Thyroid gland (tissue), 4 donors: Measurements from ENCODE around the gene HMX3. TPM values are rescaled to one million over a fixed set of nuclear protein-coding genes. Genes with fewer than 3 reads are reported as not detected.

Source experiments
- DNase-seq, 2 donors: peaks; one replicate each; pipeline ENCODE4 v3.0.0-alpha.2; 2019
- H3K27ac ChIP-seq, 3 donors: fragments of 200-600 bp; sonication (generic); 1 replicate in 2 of 3; 2 replicates in 1 of 3; pipeline ENCODE4 v1.5.1; 2016 to 2019; ENCODE audit warnings: mild to moderate bottlenecking in 1 of 3, moderate library complexity in 1 of 3
- H3K27me3 ChIP-seq: fragments of 200-600 bp; sonication (generic); one replicate; pipeline ENCODE4 v1.5.1; 2019
- H3K36me3 ChIP-seq, 2 donors: fragments of 200-600 bp; sonication (generic); one replicate each; pipeline ENCODE4 v1.5.1; 2016 to 2019
- H3K4me1 ChIP-seq, 2 donors: fragments of 200-600 bp; sonication (generic); one replicate each; pipeline ENCODE4 v1.5.1; 2017 to 2019
- H3K4me3 ChIP-seq, 3 donors: fragments of 200-600 bp; sonication (generic); replicated peaks in 1 of 3; 1 replicate in 2 of 3; 2 replicates in 1 of 3; pipeline ENCODE4 v1.5.1; 2016; ENCODE audit warnings: mild to moderate bottlenecking in 1 of 3
- H3K9me3 ChIP-seq: fragments of 200-600 bp; sonication (generic); one replicate; pipeline ENCODE4 v1.5.1; 2017
- CTCF ChIP-seq, 6 experiments: fragments of 200-600 bp in 3 of 6; fragments of 450-650 bp in 3 of 6; sonication (generic) in 3 of 6; IDR thresholded peaks; one replicate each; pipeline ENCODE4 v1.5.1; 2016 to 2019; ENCODE audit warnings: antibody characterized with exemption in 6 of 6, mild to moderate bottlenecking in 2 of 6, inconsistent platforms in 1 of 6, moderate library complexity in 1 of 6
- POLR2A ChIP-seq, 2 donors: fragments of 450-650 bp; IDR thresholded peaks; one replicate each; pipeline ENCODE4 v1.6.1; 2017; ENCODE audit warnings: antibody characterized with exemption in 2 of 2, mild to moderate bottlenecking in 2 of 2, moderate library complexity in 1 of 2
- WGBS, 2 donors: methylation state at CpG; one replicate each; pipeline ENCODE4 v1.1.5; 2017; 5-methylcytosine and 5-hydroxymethylcytosine counted together
- intact Hi-C: fragments of 100-400 bp; cut with DNase I; formaldehyde crosslinking; loops from one replicate; pipeline ENCODE4 v1.15.1; 2023
- total RNA-seq, 4 donors: library from RNA; depleted of rRNA; stranded (reverse); fragments of >200 nt; gene quantifications; one replicate each; pipeline ENCODE4 v1.2.3, GENCODE V29; 2016

HMX3 gene
- total RNA-seq, 4 donors from 2014 or later: not detected

GRCh38 chr10:123147635-123148413 lies 12.1 kb downstream of the HMX3 start, which contains the start of gene HMX2:
HMX2 (plus strand) TSS chr10:123148136; CDS start chr10:123148379, 243 bp downstream.
- TF ChIP-seq POLR2A (IDR thresholded peaks at IDR 0.05) (no peak), CTCF (IDR thresholded peaks at IDR 0.05) (no peak)

DNA sequence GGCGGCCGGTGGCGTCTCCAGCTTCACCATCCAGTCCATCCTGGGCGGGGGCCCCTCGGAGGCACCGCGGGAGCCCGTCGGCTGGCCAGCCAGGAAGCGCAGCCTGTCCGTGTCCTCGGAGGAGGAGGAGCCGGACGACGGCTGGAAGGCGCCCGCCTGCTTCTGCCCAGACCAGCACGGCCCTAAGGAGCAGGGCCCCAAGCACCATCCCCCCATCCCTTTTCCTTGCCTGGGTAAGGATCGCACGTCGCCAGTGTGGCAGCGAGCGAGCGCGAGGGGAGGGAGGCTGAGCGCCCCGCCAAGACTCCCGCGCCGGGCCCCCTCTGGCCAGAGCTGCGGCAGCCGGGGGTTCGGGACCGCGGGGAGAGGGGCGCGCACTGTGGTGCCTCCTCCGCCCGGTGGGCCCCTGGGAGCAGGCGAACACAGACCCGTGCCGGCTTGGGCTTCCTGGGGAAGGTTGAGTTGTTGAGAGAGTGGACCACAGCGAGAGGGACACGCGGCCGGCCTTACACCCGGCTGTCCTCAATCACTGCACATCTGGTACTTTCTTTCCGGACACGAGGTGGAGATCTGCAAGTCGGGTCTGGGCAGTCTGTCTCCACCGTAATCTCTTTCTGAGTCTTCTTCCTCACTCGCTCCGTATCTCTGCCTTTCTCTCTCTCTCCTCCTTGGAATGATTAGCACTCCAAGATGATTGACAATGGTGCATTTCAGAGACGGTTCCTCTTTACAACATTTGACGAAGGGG lies 12.8 kb downstream of the HMX3 start:
- Histone ChIP-seq H3K4me3 (no peak overlapping the region), H3K9me3 (no peaks in the 10 kb centered on the region), H3K36me3 (no peaks in the 10 kb centered on the region), H3K27me3 (peaks cover 63% of the 10 kb centered on the region), H3K4me1 (peaks cover 6 to 44% of the 10 kb centered on the region in 2 donors), H3K27ac (no peak overlapping the region)
- TF ChIP-seq POLR2A (IDR thresholded peaks at IDR 0.05): no peak
- intact Hi-C loops: no loop called here
- DNase-seq: no peak
- 2 to 5% methylated on average over 12 to 17 of the region's 55 CpGs for WGBS, 2 donors

More at GRCh38 chr10:123147635-123148413, 12.1 kb downstream of the HMX3 start, which contains the start of gene HMX2:
- Histone ChIP-seq H3K9me3 (no peaks in the 10 kb centered on the region), H3K4me3 (no peak within 1 kb of the TSS), H3K36me3 (no peaks in the 10 kb centered on the region), H3K4me1 (peaks cover 6 to 42% of the 10 kb centered on the region in 2 donors), H3K27ac (no peak within 1 kb of the TSS), H3K27me3 (peaks cover 65% of the 10 kb centered on the region)
- 3 to 5% methylated on average over 6 to 14 of the region's 64 CpGs for WGBS, 2 donors
- DNase-seq: no peak
- intact Hi-C loops: no loop called here

DNA sequence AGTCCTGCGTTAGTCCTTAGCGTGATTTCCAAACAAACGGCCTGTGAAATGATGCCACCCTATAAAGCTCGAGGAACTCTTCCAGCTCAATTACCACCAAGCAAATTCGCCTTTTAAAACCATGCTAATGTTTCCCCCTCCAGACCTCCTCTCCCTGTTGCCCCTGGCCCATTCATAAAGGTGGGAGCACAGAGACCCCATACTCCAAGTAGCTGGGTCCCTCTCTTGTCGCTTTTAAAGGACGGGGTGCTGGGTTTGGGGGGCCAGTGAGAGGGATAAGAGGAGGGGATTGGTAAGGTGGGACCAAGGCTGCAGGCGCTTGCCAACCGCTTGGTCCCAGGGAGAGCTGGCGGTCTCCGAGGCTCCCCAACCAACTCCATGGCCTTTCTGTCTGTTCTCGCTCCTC lies 13.4 kb downstream of the HMX3 start:
- 3 to 8% methylated on average over 12 of the region's 12 CpGs for WGBS, 2 donors
- H3K9me3 ChIP-seq: no peaks in the 10 kb centered on the region
- intact Hi-C loops: no loop called here
- DNase-seq: no peak
- peak overlapping the region in 1 of 3 donors; percentile 29 for H3K4me3 ChIP-seq
- TF ChIP-seq POLR2A (IDR thresholded peaks at IDR 0.05) (no peak), CTCF (IDR thresholded peaks at IDR 0.05) (no peak)
- H3K27me3 ChIP-seq: peaks cover 63% of the 10 kb centered on the region
- H3K27ac ChIP-seq: no peak overlapping the region
- no peaks in the 10 kb centered on the region for H3K36me3 ChIP-seq
- H3K4me1 ChIP-seq: peaks cover 6 to 46% of the 10 kb centered on the region in 2 donors

GRCh38 chr10:123149568-123150270 lies 13.9 kb downstream of the HMX3 start:
- peak in 1 of 2 donors; percentile 32 for DNase-seq
- Histone ChIP-seq H3K4me3 (peak overlapping the region in 1 of 3 donors; percentile 29), H3K27me3 (peaks cover 60% of the 10 kb centered on the region), H3K36me3 (no peaks in the 10 kb centered on the region), H3K27ac (no peak overlapping the region), H3K9me3 (no peaks in the 10 kb centered on the region), H3K4me1 (peaks cover 6 to 46% of the 10 kb centered on the region in 2 donors)
- 2% methylated on average over 45 of the region's 76 CpGs for WGBS, 2 donors
- intact Hi-C loops: loop anchor here (10.0 kb wide), 1 partner anchor 165 kb away; the partner anchor contains the start of gene PSTK
- TF ChIP-seq CTCF (IDR thresholded peaks at IDR 0.05): no peak
- TF ChIP-seq POLR2A (IDR thresholded peaks at IDR 0.05): no peak
